IMR-90 (cell line): Measurements from ENCODE around the gene DHX15. TPM values are rescaled to one million over a fixed set of nuclear protein-coding genes. Genes with fewer than 3 reads are reported as not detected.

ENCODE experiments used
- ATAC-seq: fragments of 200-7000 bp; cut with Tn5 transposase; 2 replicates; pipeline ENCODE4 v1.9.1; 2020; ENCODE audit warnings: low read depth, mild to moderate bottlenecking, moderate library complexity
- BruUV-seq: library from RNA; stranded (reverse); fragments of 400-500 nt; replicated peaks from 2 replicates; lab custom pipeline; 2021; lab: Mats Ljungman, UMichigan
- CTCF ChIA-PET: fragments of 300-600 bp; formaldehyde crosslinking; extraction: SDS; loops from one replicate; lab custom pipeline; 2021; ENCODE audit warnings: antibody characterized with exemption; lab: Yijun Ruan, JAX
- POLR2A ChIA-PET: fragments of 300-600 bp; sonication (Branson Sonifier 250); formaldehyde crosslinking; loops from one replicate; lab custom pipeline; 2022; ENCODE audit warnings: antibody characterized with exemption; ENCODE audit not compliant: unreplicated experiment; lab: Charles Lee
- DNase-seq: peaks from one replicate; pipeline ENCODE4 v3.0.0; 2013
- H2AFZ ChIP-seq: replicated peaks from 2 replicates; pipeline ENCODE3; 2013; ENCODE audit warnings: low read length, mild to moderate bottlenecking; ENCODE audit not compliant: poor library complexity
- H2AK5ac ChIP-seq: 2 replicates; pipeline ENCODE4 v1.6.1; 2013; ENCODE audit warnings: low read depth, low read length, inconsistent platforms
- H2AK9ac ChIP-seq: replicated peaks from 2 replicates; pipeline ENCODE3; 2013; ENCODE audit warnings: mild to moderate bottlenecking, low read depth, low read length, moderate library complexity; ENCODE audit not compliant: poor library complexity
- H2BK120ac ChIP-seq: 2 replicates; pipeline ENCODE4 v1.6.1; 2013; ENCODE audit warnings: low read depth, low read length, inconsistent platforms
- H2BK15ac ChIP-seq: 3 replicates; pipeline ENCODE4 v1.6.1; 2013; ENCODE audit warnings: low read depth, low read length, inconsistent platforms
- H2BK20ac ChIP-seq: 2 replicates; pipeline ENCODE4 v1.6.1; 2013; ENCODE audit warnings: low read depth, mild to moderate bottlenecking, inconsistent platforms, low read length, moderate library complexity
- H2BK5ac ChIP-seq: 2 replicates; pipeline ENCODE4 v1.6.1; 2013; ENCODE audit warnings: mild to moderate bottlenecking, low read depth, low read length, inconsistent platforms; ENCODE audit not compliant: poor library complexity, severe bottlenecking
- H3K14ac ChIP-seq: replicated peaks from 2 replicates; pipeline ENCODE4 v1.6.1; 2013; ENCODE audit warnings: low read depth, low read length, inconsistent platforms
- H3K18ac ChIP-seq: 2 replicates; pipeline ENCODE4 v1.6.1; 2013; ENCODE audit warnings: low read depth, low read length, control low read depth
- H3K23ac ChIP-seq: 2 replicates; pipeline ENCODE4 v1.6.1; 2013; ENCODE audit warnings: low read depth, low read length, inconsistent platforms
- H3K27ac ChIP-seq: 2 replicates; pipeline ENCODE4 v1.5.1; 2013; ENCODE audit warnings: mild to moderate bottlenecking, control low read depth, low read length; ENCODE audit not compliant: insufficient read depth
- H3K27me3 ChIP-seq: 2 replicates; pipeline ENCODE4 v1.6.1; 2013; ENCODE audit warnings: low read length; ENCODE audit not compliant: control insufficient read depth, insufficient read depth
- H3K36me3 ChIP-seq: 2 replicates; pipeline ENCODE4 v1.6.1; 2013; ENCODE audit warnings: low read length, mixed read lengths; ENCODE audit not compliant: control insufficient read depth, insufficient read depth
- H3K4ac ChIP-seq: 2 replicates; pipeline ENCODE4 v1.6.1; 2013; ENCODE audit warnings: low read depth, low read length, inconsistent platforms
- H3K4me1 ChIP-seq: 2 replicates; pipeline ENCODE4 v1.6.1; 2013; ENCODE audit warnings: low read length, mixed read lengths; ENCODE audit not compliant: control insufficient read depth, insufficient read depth
- H3K4me2 ChIP-seq: 2 replicates; pipeline ENCODE4 v1.6.1; 2013; ENCODE audit warnings: low read depth, mild to moderate bottlenecking, control low read depth, low read length, moderate library complexity
- H3K4me3 ChIP-seq: 2 replicates; pipeline ENCODE4 v1.5.1; 2013; ENCODE audit warnings: low read depth, mild to moderate bottlenecking, control low read depth, low read length, moderate library complexity; ENCODE audit not compliant: insufficient read depth
- H3K56ac ChIP-seq: 2 replicates; pipeline ENCODE4 v1.6.1; 2013; ENCODE audit warnings: low read length, inconsistent platforms; ENCODE audit not compliant: insufficient read depth; ENCODE audit errors: extremely low read depth
- H3K79me1 ChIP-seq, 2 experiments: 2 replicates each; pipeline ENCODE4 v1.6.1; 2013; ENCODE audit warnings: low read length in 2 of 2, inconsistent platforms in 1 of 2, low read depth in 1 of 2
- H3K9ac ChIP-seq: 2 replicates; pipeline ENCODE4 v1.6.1; 2013; ENCODE audit warnings: low read depth, low read length, control low read depth
- H3K9me1 ChIP-seq: 2 replicates; pipeline ENCODE4 v1.6.1; 2013; ENCODE audit warnings: low read length, inconsistent platforms; ENCODE audit not compliant: insufficient read depth
- H3K9me3 ChIP-seq: 2 replicates; pipeline ENCODE4 v1.6.1; 2013; ENCODE audit warnings: low read length; ENCODE audit not compliant: control insufficient read depth, insufficient read depth
- H4K20me1 ChIP-seq: 2 replicates; pipeline ENCODE4 v1.6.1; 2013; ENCODE audit warnings: low read length, inconsistent platforms; ENCODE audit not compliant: insufficient read depth
- H4K5ac ChIP-seq: 2 replicates; pipeline ENCODE4 v1.6.1; 2013; ENCODE audit warnings: mild to moderate bottlenecking, low read depth, low read length, control low read depth
- H4K8ac ChIP-seq, 2 experiments: 2 replicates each; pipeline ENCODE4 v1.6.1; 2013; ENCODE audit warnings: low read depth in 2 of 2, low read length in 2 of 2, control low read depth in 1 of 2, inconsistent platforms in 1 of 2
- H4K91ac ChIP-seq: 2 replicates; pipeline ENCODE4 v1.6.1; 2013; ENCODE audit warnings: low read depth, low read length, inconsistent platforms; ENCODE audit not compliant: insufficient read depth
- BHLHE40 ChIP-seq: fragments of 150-350 bp; IDR thresholded peaks from 2 replicates; pipeline ENCODE4 v1.6.1; 2016; ENCODE audit warnings: mild to moderate bottlenecking, low read depth, low read length
- CEBPB ChIP-seq: IDR thresholded peaks from 2 replicates; pipeline ENCODE4 v1.6.1; 2012; ENCODE audit warnings: low read depth, low read length, improper control_type of control experiment
- CHD1 ChIP-seq: IDR thresholded peaks from 2 replicates; pipeline ENCODE4 v1.6.1; 2012; ENCODE audit warnings: low read depth, low read length, improper control_type of control experiment
- FOS ChIP-seq: fragments of 150-350 bp; IDR thresholded peaks from 2 replicates; pipeline ENCODE4 v1.6.1; 2016; ENCODE audit warnings: low read depth, low read length
- MAFK ChIP-seq: IDR thresholded peaks from 2 replicates; pipeline ENCODE4 v1.6.1; 2012; ENCODE audit warnings: low read depth, low read length, improper control_type of control experiment
- MAZ ChIP-seq: IDR thresholded peaks from 2 replicates; pipeline ENCODE4 v1.6.1; 2012; ENCODE audit warnings: low read depth, mild to moderate bottlenecking, low read length, improper control_type of control experiment, moderate library complexity, borderline replicate concordance
- MXI1 ChIP-seq: IDR thresholded peaks from 2 replicates; pipeline ENCODE4 v1.6.1; 2012; ENCODE audit warnings: low read depth, mild to moderate bottlenecking, low read length, moderate library complexity, borderline replicate concordance
- NFE2L2 ChIP-seq: fragments of 150-350 bp; IDR thresholded peaks from 2 replicates; pipeline ENCODE4 v1.6.1; 2016; ENCODE audit warnings: low read depth, mild to moderate bottlenecking, low read length
- POLR2A ChIP-seq: IDR thresholded peaks from 2 replicates; pipeline ENCODE4 v1.6.1; 2012; ENCODE audit warnings: mild to moderate bottlenecking, low read depth, low read length
- RAD21 ChIP-seq: IDR thresholded peaks from 2 replicates; pipeline ENCODE4 v1.6.1; 2012; ENCODE audit warnings: low read length, improper control_type of control experiment
- RFX5 ChIP-seq: IDR thresholded peaks from 2 replicates; pipeline ENCODE4 v1.8.0; 2012; ENCODE audit warnings: low read depth, mild to moderate bottlenecking, low read length, moderate library complexity
- SMC3 ChIP-seq: fragments of 150-350 bp; IDR thresholded peaks from 2 replicates; pipeline ENCODE4 v1.6.1; 2016; ENCODE audit warnings: low read depth, mild to moderate bottlenecking, antibody characterized with exemption, low read length, moderate library complexity
- WGBS, 2 experiments: methylation state at CpG; one replicate each; pipeline versions ENCODE4 v1.1.5 to v1.1.7; 2013; ENCODE audit warnings: missing lambda C conversion rate in 2 of 2; ENCODE audit not compliant: insufficient read length in 1 of 2; ENCODE audit errors: extremely low coverage in 2 of 2; 5-methylcytosine and 5-hydroxymethylcytosine counted together
- dilution Hi-C: fragments of 300-500 bp; cut with HindIII; formaldehyde crosslinking; loops from one replicate; pipeline ENCODE4 v1.14.3; 2018; ENCODE audit warnings: low sequenced_read_pairs; ENCODE audit not compliant: unreplicated experiment
- in situ Hi-C: fragments of 300-500 bp; cut with MboI; formaldehyde crosslinking; loops from 3 replicates; pipeline ENCODE4 v1.14.3; 2019; ENCODE audit warnings: low sequenced_read_pairs, inconsistent platforms, mixed read lengths
- intact Hi-C: fragments of 100-400 bp; cut with micrococcal nuclease; formaldehyde crosslinking; loops from 2 replicates; pipeline ENCODE4 v1.10.0; 2022
- polyA plus RNA-seq, 3 experiments: library from polyadenylated mRNA; depleted of rRNA; stranded (reverse); fragments of >200 nt; gene quantifications; 2 replicates each; pipeline ENCODE4 v1.2.3, GENCODE V29; 2012; ENCODE audit warnings: low replicate concordance in 1 of 3
- total RNA-seq: library from RNA; depleted of rRNA; stranded (reverse); fragments of >200 nt; gene quantifications from 2 replicates; pipeline ENCODE4 v1.2.3, GENCODE V29; 2012
- TF ChIP-seq, protein P1 (sequence below): conservative IDR thresholded peaks from 2 replicates; pipeline ENCODE4 v1.5.1; 2012; ENCODE audit warnings: mild to moderate bottlenecking, low read depth, low read length, improper control_type of control experiment
- TF ChIP-seq, protein P2 (sequence below): fragments of 150-350 bp; IDR thresholded peaks from 2 replicates; pipeline ENCODE4 v1.6.1; 2017; ENCODE audit warnings: mild to moderate bottlenecking, antibody characterized with exemption, low read length, low read depth

Gene DHX15
- total and polyA plus RNA-seq, 2 of the 4 experiments (the other 2 are of a cell fraction), result 97.9 to 172 TPM

DNA sequence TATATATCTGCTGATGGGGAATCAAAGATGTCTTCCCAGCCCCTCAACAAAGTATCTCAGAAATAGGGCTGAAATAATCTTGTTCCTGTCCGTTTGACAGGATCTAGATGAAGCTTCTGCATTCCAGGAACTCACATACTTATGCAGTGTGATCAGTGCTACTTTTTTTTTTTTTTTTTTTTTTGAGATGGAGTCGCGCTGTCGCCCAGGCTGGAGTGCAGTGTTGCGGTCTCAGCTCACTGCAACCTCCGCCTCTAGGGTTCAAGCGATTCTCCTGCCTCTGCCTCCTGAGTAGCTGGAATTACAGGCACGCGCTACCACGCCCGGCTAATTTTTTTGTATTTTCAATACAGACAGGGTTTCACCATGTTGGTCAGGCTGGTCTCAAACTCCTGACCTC lies 36.4 kb downstream of the DHX15 start (continued):
- TF ChIP-seq NFE2L2 (no peak), MXI1 (no peak)

DNA sequence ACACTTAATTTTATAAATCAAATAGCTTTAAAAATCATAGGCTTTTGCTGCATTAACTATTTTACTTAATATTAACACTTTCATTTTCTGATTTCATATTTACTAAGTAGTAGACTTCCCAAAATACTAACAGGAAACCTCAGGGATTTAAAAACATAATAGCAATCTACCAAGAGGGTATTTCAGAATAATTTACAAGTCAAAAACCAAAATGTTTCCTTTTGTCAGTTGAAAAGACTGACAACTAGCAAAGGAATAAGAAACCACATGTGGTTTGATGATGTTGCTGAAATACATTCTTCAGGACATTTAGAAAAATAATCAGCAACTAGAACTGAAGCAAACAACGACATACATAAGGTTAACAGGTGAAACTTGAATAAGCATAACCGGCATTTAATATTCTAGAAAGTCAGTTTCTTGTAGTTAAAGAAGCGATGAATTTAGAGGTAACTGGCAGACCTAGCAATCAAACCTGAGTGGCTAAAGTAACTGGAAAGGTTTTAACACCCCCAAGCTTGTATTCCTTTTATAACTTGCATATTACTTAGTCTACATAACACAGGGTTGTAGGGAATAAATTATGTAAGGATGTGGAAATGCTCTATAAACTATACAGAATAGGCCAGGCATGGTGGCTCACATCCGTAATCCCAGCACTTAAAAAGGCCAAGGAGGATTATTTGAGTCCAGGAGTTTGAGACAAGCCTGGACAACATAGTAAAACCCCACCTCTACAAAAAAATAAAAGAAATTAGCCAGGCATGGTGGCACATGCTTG lies 40.0 kb downstream of the DHX15 start:
- no peak overlapping the region for H4K8ac ChIP-seq
- H3K9ac ChIP-seq, result no peak overlapping the region
- no peaks in the 10 kb centered on the region for H3K9me3 ChIP-seq
- H3K27me3 ChIP-seq, result no peaks in the 10 kb centered on the region
- no peak overlapping the region for H4K91ac ChIP-seq
- POLR2A ChIA-PET, result no interaction called here
- H3K4me3 ChIP-seq, result no peak overlapping the region
- ATAC-seq (no peak), DNase-seq (no peak)
- H2AFZ ChIP-seq, result no peak overlapping the region
- in situ Hi-C loops (no loop called here), intact Hi-C loops (no loop called here), dilution Hi-C loops (no loop called here)
- peaks cover 25 to 46% of the 10 kb centered on the region in 2 experiments for H3K79me1 ChIP-seq
- peaks cover 23% of the 10 kb centered on the region for H3K36me3 ChIP-seq
- H2BK15ac ChIP-seq, result no peak overlapping the region
- no peak overlapping the region for H2BK120ac ChIP-seq
- no peak overlapping the region for H3K18ac ChIP-seq
- no peak overlapping the region for H3K23ac ChIP-seq
- BruUV-seq, result no TSS peak
- no peak overlapping the region for H3K56ac ChIP-seq
- no peak overlapping the region for H2AK9ac ChIP-seq
- H4K20me1 ChIP-seq, result peaks cover 43% of the 10 kb centered on the region
- H4K5ac ChIP-seq, result no peak overlapping the region
- H3K4me2 ChIP-seq, result no peak overlapping the region
- H2BK20ac ChIP-seq, result no peak overlapping the region
- H3K27ac ChIP-seq, result no peak overlapping the region
- CTCF ChIA-PET, result no interaction called here
- H3K4me1 ChIP-seq, result peaks cover 4% of the 10 kb centered on the region
- no peak overlapping the region for H3K4ac ChIP-seq
- no peak overlapping the region for H3K14ac ChIP-seq
- H2AK5ac ChIP-seq, result no peak overlapping the region
- no CpG with 5 or more reads among the region's 4 CpGs for WGBS, 2 experiments
- no peak overlapping the region for H2BK5ac ChIP-seq
- no peaks in the 10 kb centered on the region; the same call in 1 of the 2 replicates for H3K9me1 ChIP-seq
- no peak for TF ChIP-seq BHLHE40
- no peak for TF ChIP-seq RFX5
- no peak for TF ChIP-seq MAZ
- TF ChIP-seq, protein P1, sequence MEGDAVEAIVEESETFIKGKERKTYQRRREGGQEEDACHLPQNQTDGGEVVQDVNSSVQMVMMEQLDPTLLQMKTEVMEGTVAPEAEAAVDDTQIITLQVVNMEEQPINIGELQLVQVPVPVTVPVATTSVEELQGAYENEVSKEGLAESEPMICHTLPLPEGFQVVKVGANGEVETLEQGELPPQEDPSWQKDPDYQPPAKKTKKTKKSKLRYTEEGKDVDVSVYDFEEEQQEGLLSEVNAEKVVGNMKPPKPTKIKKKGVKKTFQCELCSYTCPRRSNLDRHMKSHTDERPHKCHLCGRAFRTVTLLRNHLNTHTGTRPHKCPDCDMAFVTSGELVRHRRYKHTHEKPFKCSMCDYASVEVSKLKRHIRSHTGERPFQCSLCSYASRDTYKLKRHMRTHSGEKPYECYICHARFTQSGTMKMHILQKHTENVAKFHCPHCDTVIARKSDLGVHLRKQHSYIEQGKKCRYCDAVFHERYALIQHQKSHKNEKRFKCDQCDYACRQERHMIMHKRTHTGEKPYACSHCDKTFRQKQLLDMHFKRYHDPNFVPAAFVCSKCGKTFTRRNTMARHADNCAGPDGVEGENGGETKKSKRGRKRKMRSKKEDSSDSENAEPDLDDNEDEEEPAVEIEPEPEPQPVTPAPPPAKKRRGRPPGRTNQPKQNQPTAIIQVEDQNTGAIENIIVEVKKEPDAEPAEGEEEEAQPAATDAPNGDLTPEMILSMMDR, result no peak
- no peak for TF ChIP-seq POLR2A
- no peak for TF ChIP-seq RAD21
- no peak for TF ChIP-seq MAFK
- TF ChIP-seq NFE2L2, result no peak
- no peak for TF ChIP-seq FOS
- no peak for TF ChIP-seq CEBPB
- TF ChIP-seq CHD1, result no peak
- TF ChIP-seq MXI1, result no peak
- no peak for TF ChIP-seq SMC3
- TF ChIP-seq, protein P2, sequence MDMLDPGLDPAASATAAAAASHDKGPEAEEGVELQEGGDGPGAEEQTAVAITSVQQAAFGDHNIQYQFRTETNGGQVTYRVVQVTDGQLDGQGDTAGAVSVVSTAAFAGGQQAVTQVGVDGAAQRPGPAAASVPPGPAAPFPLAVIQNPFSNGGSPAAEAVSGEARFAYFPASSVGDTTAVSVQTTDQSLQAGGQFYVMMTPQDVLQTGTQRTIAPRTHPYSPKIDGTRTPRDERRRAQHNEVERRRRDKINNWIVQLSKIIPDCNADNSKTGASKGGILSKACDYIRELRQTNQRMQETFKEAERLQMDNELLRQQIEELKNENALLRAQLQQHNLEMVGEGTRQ, result no peak
